ENCODE measurements around the gene CMTM2. TPM values are rescaled to one million over a fixed set of nuclear protein-coding genes. Genes with fewer than 3 reads are reported as not detected.

The CMTM2 gene
- total and polyA plus RNA-seq, 2 experiments from 2014 or later: 0.88 TPM; not detected in 1

GRCh38 chr16:66538910-66539309, 40.4 kb upstream of the CMTM2 start:
- Histone ChIP-seq H3K36me3 (peaks cover 4% of the 10 kb centered on the region), H3K4me1 (ENCODE audit: low read depth) (peaks cover 15% of the 10 kb centered on the region), H3K9me3 (ENCODE audit: low read depth) (no peaks in the 10 kb centered on the region), H3K27ac (no peak overlapping the region), H3K4me3 (no peak overlapping the region), H3K27me3 (no peaks in the 10 kb centered on the region)
- no peak for DNase-seq (ENCODE audit: low read depth in 1 of 2, low spot score in 1 of 2)
- TF ChIP-seq, protein P1, sequence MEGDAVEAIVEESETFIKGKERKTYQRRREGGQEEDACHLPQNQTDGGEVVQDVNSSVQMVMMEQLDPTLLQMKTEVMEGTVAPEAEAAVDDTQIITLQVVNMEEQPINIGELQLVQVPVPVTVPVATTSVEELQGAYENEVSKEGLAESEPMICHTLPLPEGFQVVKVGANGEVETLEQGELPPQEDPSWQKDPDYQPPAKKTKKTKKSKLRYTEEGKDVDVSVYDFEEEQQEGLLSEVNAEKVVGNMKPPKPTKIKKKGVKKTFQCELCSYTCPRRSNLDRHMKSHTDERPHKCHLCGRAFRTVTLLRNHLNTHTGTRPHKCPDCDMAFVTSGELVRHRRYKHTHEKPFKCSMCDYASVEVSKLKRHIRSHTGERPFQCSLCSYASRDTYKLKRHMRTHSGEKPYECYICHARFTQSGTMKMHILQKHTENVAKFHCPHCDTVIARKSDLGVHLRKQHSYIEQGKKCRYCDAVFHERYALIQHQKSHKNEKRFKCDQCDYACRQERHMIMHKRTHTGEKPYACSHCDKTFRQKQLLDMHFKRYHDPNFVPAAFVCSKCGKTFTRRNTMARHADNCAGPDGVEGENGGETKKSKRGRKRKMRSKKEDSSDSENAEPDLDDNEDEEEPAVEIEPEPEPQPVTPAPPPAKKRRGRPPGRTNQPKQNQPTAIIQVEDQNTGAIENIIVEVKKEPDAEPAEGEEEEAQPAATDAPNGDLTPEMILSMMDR (IDR thresholded peaks at IDR 0.05; ENCODE audit: low read depth, low read length): no peak

DNA sequence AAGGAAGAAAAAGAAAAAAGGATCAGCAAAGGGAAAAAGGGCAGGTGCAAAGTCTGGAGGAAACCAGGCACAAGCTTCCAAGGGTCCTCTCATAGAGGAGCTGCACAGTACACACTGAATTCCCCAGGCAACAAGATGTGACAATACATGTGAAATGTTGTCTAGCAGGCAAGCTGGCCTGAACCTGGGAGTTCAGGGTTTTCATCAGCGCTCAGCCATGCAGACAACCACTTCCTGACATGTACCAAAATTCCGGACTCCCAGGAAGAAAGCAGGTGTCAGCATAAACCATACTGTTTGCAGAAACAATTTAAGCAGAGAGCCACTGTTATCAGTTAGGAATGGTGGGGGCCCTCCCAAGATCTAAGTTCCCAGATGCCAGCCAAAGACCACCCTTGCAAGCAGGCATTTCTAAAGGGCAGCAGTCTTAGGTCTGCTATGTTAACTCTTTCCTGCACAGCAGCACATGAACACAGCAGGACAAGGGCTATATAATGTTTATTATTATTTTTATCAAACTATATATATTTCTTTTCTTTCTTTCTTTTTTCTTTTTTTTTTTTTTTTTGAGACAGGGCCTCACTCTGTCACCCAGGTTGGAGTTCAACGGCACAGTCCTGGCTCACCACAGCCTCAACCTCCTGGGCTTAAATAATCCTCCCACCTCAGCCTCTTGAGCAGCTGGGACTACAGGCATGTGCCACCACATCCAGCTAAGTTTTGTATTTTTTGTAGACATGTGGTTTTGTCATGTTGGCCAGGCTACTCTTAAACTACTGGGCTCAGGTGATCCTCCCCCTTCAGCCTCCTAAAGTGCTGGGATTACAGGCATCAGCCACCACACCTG, 39.4 kb upstream of the CMTM2 start:
- Histone ChIP-seq H3K36me3 (peaks cover 4% of the 10 kb centered on the region), H3K27me3 (no peaks in the 10 kb centered on the region), H3K27ac (no peak overlapping the region), H3K4me1 (ENCODE audit: low read depth) (peaks cover 13% of the 10 kb centered on the region), H3K4me3 (no peak overlapping the region), H3K9me3 (ENCODE audit: low read depth) (no peaks in the 10 kb centered on the region)
- TF ChIP-seq, protein P1 (IDR thresholded peaks at IDR 0.05; ENCODE audit: low read depth, low read length): no peak
- no peak for DNase-seq (ENCODE audit: low read depth in 1 of 2, low spot score in 1 of 2)

DNA sequence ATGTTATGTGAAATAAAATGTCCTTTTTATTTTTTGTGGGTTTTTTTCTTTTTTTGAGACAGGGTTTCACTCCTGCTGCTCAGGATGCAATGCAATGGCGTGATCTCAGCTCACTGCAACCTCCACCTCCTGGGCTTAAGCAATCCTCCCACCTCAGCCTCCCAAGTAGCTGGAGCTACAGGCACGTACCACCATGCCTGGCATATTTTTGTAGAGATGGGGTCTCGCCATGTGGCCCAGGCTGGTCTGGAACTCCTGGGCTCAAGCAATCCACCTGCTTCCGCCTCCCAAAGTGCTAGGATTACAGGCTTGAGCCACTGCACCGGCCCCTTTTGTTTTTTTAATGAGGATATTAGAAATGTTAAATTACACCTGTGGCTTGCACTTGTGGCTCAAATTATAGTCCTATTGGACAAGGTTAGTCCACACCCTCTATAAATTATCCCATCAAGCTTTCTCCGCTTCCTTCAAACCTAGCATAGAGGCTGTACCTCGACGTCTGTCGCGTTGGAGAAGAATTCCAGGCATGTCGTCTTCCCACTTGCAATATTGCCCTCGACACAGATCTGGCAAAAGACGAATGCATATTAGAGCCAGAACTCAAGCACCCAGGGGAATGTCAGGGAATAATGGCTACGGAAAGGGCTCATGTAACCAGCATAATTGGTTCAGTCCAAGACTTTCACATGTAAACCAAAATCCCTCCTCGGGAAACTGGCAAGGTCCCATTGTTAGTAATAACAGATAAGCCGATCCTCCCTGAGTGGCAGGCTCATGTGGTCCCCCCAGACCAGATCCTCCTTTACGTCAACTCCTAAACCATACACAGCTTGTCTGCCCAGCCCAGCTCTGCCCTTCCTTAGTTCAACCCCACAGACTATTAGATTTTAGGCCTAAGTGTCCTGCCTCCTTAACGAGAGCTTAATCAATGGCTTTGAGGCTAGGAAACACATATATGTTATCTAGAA, 37.6 kb upstream of the CMTM2 start:
- no peak overlapping the region for H3K27ac ChIP-seq
- no peak for DNase-seq (ENCODE audit: low read depth in 1 of 2, low spot score in 1 of 2)
- TF ChIP-seq, protein P1 (IDR thresholded peaks at IDR 0.05; ENCODE audit: low read depth, low read length): no peak
- peaks cover under 1% of the 10 kb centered on the region for H3K36me3 ChIP-seq
- H3K9me3 ChIP-seq (ENCODE audit: low read depth): no peaks in the 10 kb centered on the region
- H3K4me1 ChIP-seq (ENCODE audit: low read depth): peaks cover 13% of the 10 kb centered on the region
- no peaks in the 10 kb centered on the region for H3K27me3 ChIP-seq
- H3K4me3 ChIP-seq: no peak overlapping the region

DNA sequence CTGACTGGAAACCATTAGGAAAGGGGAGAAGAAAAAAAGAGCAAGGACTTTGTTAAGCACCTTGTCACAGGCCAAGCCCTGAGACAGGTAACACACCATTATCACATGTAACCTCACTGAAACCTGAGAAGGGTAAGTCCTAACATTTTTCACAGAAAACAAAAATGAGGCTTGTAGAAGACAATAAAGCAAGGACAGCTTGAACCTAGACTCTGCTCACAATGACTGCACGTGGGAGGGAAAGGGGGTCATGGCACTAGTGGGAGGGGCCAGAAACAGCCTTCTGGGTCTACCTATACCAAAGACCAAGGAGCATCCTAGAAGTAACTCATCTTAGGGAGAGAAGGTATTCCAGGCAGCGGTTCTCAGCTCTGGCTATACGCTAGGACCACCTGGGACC, 36.9 kb upstream of the CMTM2 start:
- H3K36me3 ChIP-seq: no peaks in the 10 kb centered on the region
- no peak overlapping the region for H3K4me3 ChIP-seq
- TF ChIP-seq, protein P1 (IDR thresholded peaks at IDR 0.05; ENCODE audit: low read depth, low read length): no peak
- H3K27me3 ChIP-seq: no peaks in the 10 kb centered on the region
- H3K4me1 ChIP-seq (ENCODE audit: low read depth): peaks cover 13% of the 10 kb centered on the region
- H3K9me3 ChIP-seq (ENCODE audit: low read depth): no peaks in the 10 kb centered on the region
- no peak overlapping the region for H3K27ac ChIP-seq
- no peak for DNase-seq (ENCODE audit: low read depth in 1 of 2, low spot score in 1 of 2)

GRCh38 chr16:66543541-66543940, 35.7 kb upstream of the CMTM2 start:
- Histone ChIP-seq H3K4me3 (no peak overlapping the region), H3K36me3 (no peaks in the 10 kb centered on the region), H3K27me3 (no peaks in the 10 kb centered on the region), H3K4me1 (ENCODE audit: low read depth) (peaks cover 18% of the 10 kb centered on the region), H3K9me3 (ENCODE audit: low read depth) (no peaks in the 10 kb centered on the region), H3K27ac (peak overlapping the region; percentile 25)
- TF ChIP-seq, protein P1 (IDR thresholded peaks at IDR 0.05; ENCODE audit: low read depth, low read length): no peak
- DNase-seq (ENCODE audit: low read depth in 1 of 2, low spot score in 1 of 2): no peak

All from cardiac muscle cell (in vitro differentiated cells and primary cell).